ENCODE data around the gene PLEKHH3.

The PLEKHH3 gene

GRCh38 chr17:42657824-42658588 lies 18.8 kb downstream of the PLEKHH3 start:
- Histone ChIP-seq H3K9me3 (ENCODE audit: insufficient read depth, low read depth, low read length) (no peaks in the 10 kb centered on the region), H3K9ac (ENCODE audit: low read depth, low read length, poor library complexity, severe bottlenecking) (no peak overlapping the region), H3K9me2 (replicated peaks; ENCODE audit: low read depth, low read length) (no peaks in the 10 kb centered on the region), H3K4me3 (ENCODE audit: low read length, poor library complexity, severe bottlenecking) (no peak overlapping the region), H3K36me3 (ENCODE audit: insufficient read depth, low read length) (no peaks in the 10 kb centered on the region), H2AFZ (ENCODE audit: low read length) (no peak overlapping the region), H3K4me2 (ENCODE audit: low read depth, low read length, poor library complexity, severe bottlenecking) (peak overlapping the region; percentile 68), H3K4me1 (ENCODE audit: insufficient read depth, low read length, poor library complexity, severe bottlenecking) (peaks cover 13% of the 10 kb centered on the region), H4K20me1 (ENCODE audit: insufficient read depth, low read length, poor library complexity, severe bottlenecking) (no peaks in the 10 kb centered on the region), H3F3A (ENCODE audit: low read depth) (no peaks in the 10 kb centered on the region), H3K79me2 (ENCODE audit: insufficient read depth, low read length) (peaks cover 3% of the 10 kb centered on the region; the same call in 1 of the 2 replicates), H3K27me3 (ENCODE audit: insufficient read depth, low read length, poor library complexity, severe bottlenecking) (no peaks in the 10 kb centered on the region)
- TF ChIP-seq CTCF (conservative IDR thresholded peaks at IDR 0.05; ENCODE audit: low read length) (no peak), EZH2phosphoT487 (IDR thresholded peaks at IDR 0.05; ENCODE audit: borderline replicate concordance) (no peak)

- no peak overlapping the region for H3K4me2 ChIP-seq (ENCODE audit: low read depth, low read length, poor library complexity, severe bottlenecking)
- TF ChIP-seq CTCF (conservative IDR thresholded peaks at IDR 0.05; ENCODE audit: low read length) (no peak), EZH2phosphoT487 (IDR thresholded peaks at IDR 0.05; ENCODE audit: borderline replicate concordance) (no peak)
- H2AFZ ChIP-seq (ENCODE audit: low read length): no peak overlapping the region
- H3K9ac ChIP-seq (ENCODE audit: low read depth, low read length, poor library complexity, severe bottlenecking): no peak overlapping the region
- H3K9me2 ChIP-seq (replicated peaks; ENCODE audit: low read depth, low read length): no peaks in the 10 kb centered on the region
- no peaks in the 10 kb centered on the region for H3K36me3 ChIP-seq (ENCODE audit: insufficient read depth, low read length)
- H3K9me3 ChIP-seq (ENCODE audit: insufficient read depth, low read depth, low read length): no peaks in the 10 kb centered on the region
- H3K4me1 ChIP-seq (ENCODE audit: insufficient read depth, low read length, poor library complexity, severe bottlenecking): peaks cover 12% of the 10 kb centered on the region
- no peak overlapping the region for H3K4me3 ChIP-seq (ENCODE audit: low read length, poor library complexity, severe bottlenecking)
- H3F3A ChIP-seq (ENCODE audit: low read depth): no peaks in the 10 kb centered on the region
- no peaks in the 10 kb centered on the region for H4K20me1 ChIP-seq (ENCODE audit: insufficient read depth, low read length, poor library complexity, severe bottlenecking)
- H3K79me2 ChIP-seq (ENCODE audit: insufficient read depth, low read length): peaks cover 3% of the 10 kb centered on the region; the same call in 1 of the 2 replicates
- no peaks in the 10 kb centered on the region for H3K27me3 ChIP-seq (ENCODE audit: insufficient read depth, low read length, poor library complexity, severe bottlenecking)
Observed at GRCh38 chr17:42655528-42655927, 21.3 kb downstream of the PLEKHH3 start.

- no peaks in the 10 kb centered on the region for H3K4me1 ChIP-seq (ENCODE audit: insufficient read depth, low read length, poor library complexity, severe bottlenecking)
- TF ChIP-seq CTCF (conservative IDR thresholded peaks at IDR 0.05; ENCODE audit: low read length): no peak
- no peak for TF ChIP-seq EZH2phosphoT487 (IDR thresholded peaks at IDR 0.05; ENCODE audit: borderline replicate concordance)
- H3K9ac ChIP-seq (ENCODE audit: low read depth, low read length, poor library complexity, severe bottlenecking): no peak overlapping the region
- H3K27me3 ChIP-seq (ENCODE audit: insufficient read depth, low read length, poor library complexity, severe bottlenecking): no peaks in the 10 kb centered on the region
- H3K4me3 ChIP-seq (ENCODE audit: low read length, poor library complexity, severe bottlenecking): no peak overlapping the region
- no peaks in the 10 kb centered on the region for H3K9me3 ChIP-seq (ENCODE audit: insufficient read depth, low read depth, low read length)
- no peak overlapping the region for H2AFZ ChIP-seq (ENCODE audit: low read length)
- no peaks in the 10 kb centered on the region for H3K79me2 ChIP-seq (ENCODE audit: insufficient read depth, low read length)
- H3F3A ChIP-seq (ENCODE audit: low read depth): no peaks in the 10 kb centered on the region
- H3K36me3 ChIP-seq (ENCODE audit: insufficient read depth, low read length): no peaks in the 10 kb centered on the region
- H3K9me2 ChIP-seq (replicated peaks; ENCODE audit: low read depth, low read length): no peaks in the 10 kb centered on the region
- no peaks in the 10 kb centered on the region for H4K20me1 ChIP-seq (ENCODE audit: insufficient read depth, low read length, poor library complexity, severe bottlenecking)
- no peak overlapping the region for H3K4me2 ChIP-seq (ENCODE audit: low read depth, low read length, poor library complexity, severe bottlenecking)
Observed at GRCh38 chr17:42653179-42654124, 23.3 kb downstream of the PLEKHH3 start.

All from Loucy (cell line).